CD14-positive monocyte (primary cell): ENCODE data around the gene MACROD2. TPM values are rescaled to one million over a fixed set of nuclear protein-coding genes. Genes with fewer than 3 reads are reported as not detected.

Experiments
- DNase-seq, 3 donors: peaks; one replicate each; pipeline ENCODE4 v3.0.0-alpha.2; 2011 to 2022
- H2AFZ ChIP-seq: 2 replicates; pipeline ENCODE4 v1.6.0; 2012; ENCODE audit warnings: mild to moderate bottlenecking, low read depth, low read length, inconsistent platforms; ENCODE audit not compliant: insufficient read depth, poor library complexity, severe bottlenecking
- H3K27ac ChIP-seq, 2 donors: 1 replicate in 1 of 2; 2 replicates in 1 of 2; pipeline ENCODE4 v1.5.1; 2012 to 2013; ENCODE audit warnings: low read length in 2 of 2, control low read depth in 1 of 2, inconsistent platforms in 1 of 2, low read depth in 1 of 2, mild to moderate bottlenecking in 1 of 2
- H3K27me3 ChIP-seq, 2 donors: one replicate each; pipeline versions ENCODE4 v1.6.0 to v1.6.1; 2011 to 2013; ENCODE audit warnings: low read length in 2 of 2; ENCODE audit not compliant: control insufficient read depth in 2 of 2, insufficient read depth in 2 of 2
- H3K36me3 ChIP-seq, 2 donors: replicated peaks in 1 of 2; 1 replicate in 1 of 2; 2 replicates in 1 of 2; pipeline versions ENCODE4 v1.5.1 to v1.6.1; 2012 to 2013; ENCODE audit warnings: low read length in 2 of 2, control low read depth in 1 of 2, inconsistent platforms in 1 of 2, mild to moderate bottlenecking in 1 of 2; ENCODE audit not compliant: insufficient read depth in 2 of 2, control insufficient read depth in 1 of 2
- H3K4me1 ChIP-seq, 2 donors: 1 replicate in 1 of 2; 2 replicates in 1 of 2; pipeline versions ENCODE4 v1.5.1 to v1.6.1; 2012 to 2013; ENCODE audit warnings: low read length in 2 of 2, control low read depth in 1 of 2, inconsistent platforms in 1 of 2, mild to moderate bottlenecking in 1 of 2, moderate library complexity in 1 of 2; ENCODE audit not compliant: insufficient read depth in 2 of 2, control insufficient read depth in 1 of 2
- H3K4me2 ChIP-seq: replicated peaks from 2 replicates; pipeline ENCODE3; 2012; ENCODE audit warnings: low read length, moderate library complexity, mild to moderate bottlenecking; ENCODE audit not compliant: poor library complexity, severe bottlenecking; ENCODE audit errors: extremely low read depth
- H3K4me3 ChIP-seq, 3 experiments: fragments of 200-600 bp in 1 of 3; sonication (generic) in 1 of 3; replicated peaks in 1 of 3; 1 replicate in 2 of 3; 2 replicates in 1 of 3; pipeline ENCODE4 v1.5.1; 2011 to 2013; ENCODE audit warnings: low read length in 3 of 3, mild to moderate bottlenecking in 3 of 3, control low read depth in 2 of 3, low read depth in 2 of 3, inconsistent platforms in 1 of 3, moderate library complexity in 1 of 3
- H3K79me2 ChIP-seq: 2 replicates; pipeline ENCODE4 v1.6.0; 2012; ENCODE audit warnings: mild to moderate bottlenecking, control low read depth, inconsistent platforms, low read length, moderate library complexity; ENCODE audit not compliant: insufficient read depth
- H3K9ac ChIP-seq: 2 replicates; pipeline ENCODE4 v1.6.0; 2017; ENCODE audit warnings: low read length, mild to moderate bottlenecking; ENCODE audit not compliant: insufficient read depth, poor library complexity, severe bottlenecking
- H3K9me3 ChIP-seq, 2 donors: replicated peaks in 1 of 2; 1 replicate in 1 of 2; 2 replicates in 1 of 2; pipeline versions ENCODE4 v1.5.1 to v1.6.1; 2012 to 2013; ENCODE audit warnings: low read length in 2 of 2, control low read depth in 1 of 2; ENCODE audit not compliant: control insufficient read depth in 1 of 2, insufficient read depth in 1 of 2
- H4K20me1 ChIP-seq: 2 replicates; pipeline ENCODE4 v1.6.0; 2012; ENCODE audit warnings: mild to moderate bottlenecking, low read length, control low read depth, moderate library complexity; ENCODE audit not compliant: insufficient read depth
- H3K27ac Mint-ChIP-seq, 7 donors: one replicate each; pipeline ENCODE4 v1.8.0; 2020; ENCODE audit warnings: mild to moderate bottlenecking in 7 of 7, mixed read lengths in 7 of 7, moderate library complexity in 6 of 7, inconsistent platforms in 2 of 7
- H3K27me3 Mint-ChIP-seq, 3 donors: one replicate each; pipeline ENCODE4 v1.8.0; 2021 to 2022; ENCODE audit warnings: low read depth in 3 of 3, mild to moderate bottlenecking in 3 of 3, mixed read lengths in 3 of 3, moderate library complexity in 3 of 3, inconsistent platforms in 1 of 3
- H3K36me3 Mint-ChIP-seq, 2 donors: one replicate each; pipeline ENCODE4 v1.8.0; 2020; ENCODE audit warnings: mixed read lengths in 2 of 2, inconsistent platforms in 1 of 2, mild to moderate bottlenecking in 1 of 2
- H3K4me1 Mint-ChIP-seq: one replicate; pipeline ENCODE4 v1.8.0; 2020; ENCODE audit warnings: mild to moderate bottlenecking, mixed read lengths
- H3K4me3 Mint-ChIP-seq, 2 donors: one replicate each; pipeline ENCODE4 v1.8.0; 2020; ENCODE audit warnings: mild to moderate bottlenecking in 2 of 2, mixed read lengths in 2 of 2, moderate library complexity in 1 of 2
- H3K9me3 Mint-ChIP-seq, 7 donors: one replicate each; pipeline ENCODE4 v1.8.0; 2020 to 2022; ENCODE audit warnings: mixed read lengths in 7 of 7, mild to moderate bottlenecking in 6 of 7, moderate library complexity in 6 of 7, inconsistent platforms in 2 of 7
- CTCF ChIP-seq: fragments of 200-600 bp; IDR thresholded peaks from one replicate; pipeline ENCODE4 v1.8.0; 2022; ENCODE audit warnings: antibody characterized with exemption, mild to moderate bottlenecking
- WGBS: methylation state at CpG from one replicate; pipeline ENCODE4 v1.1.5; 2013; ENCODE audit warnings: missing lambda C conversion rate; ENCODE audit not compliant: insufficient coverage; 5-methylcytosine and 5-hydroxymethylcytosine counted together
- intact Hi-C, 2 donors: fragments of 100-400 bp; cut with micrococcal nuclease; formaldehyde crosslinking; loops; one replicate each; pipeline versions ENCODE4 v1.15.0 to v1.15.1; 2023
- polyA plus RNA-seq, 3 donors: library from polyadenylated mRNA; depleted of rRNA in 1 of 3; unstranded in 2 of 3; stranded (reverse) in 1 of 3; fragments of 300-500 nt in 2 of 3; fragments of >200 nt in 1 of 3; fragmentation: Illumina TruSeq in 2 of 3; gene quantifications; 1 replicate in 2 of 3; 2 replicates in 1 of 3; pipeline ENCODE4 v1.2.3, GENCODE V29; 2012 to 2021

Gene MACROD2
- polyA plus RNA-seq, 3 donors = 0.23 TPM; not detected in 2

GRCh38 chr20:14069796-14070195 lies 74.5 kb downstream of the MACROD2 start:
- WGBS = 100% methylated on average over 4 of the region's 5 CpGs
- H3K36me3 ChIP-seq = no peaks in the 10 kb centered on the region

GRCh38 chr20:14093652-14094051 lies 98.3 kb downstream of the MACROD2 start:
- Histone ChIP-seq H4K20me1 (no peaks in the 10 kb centered on the region), H3K9me3 (no peaks in the 10 kb centered on the region), H3K4me3 (no peak overlapping the region), H3K27ac (no peak overlapping the region), H3K79me2 (no peaks in the 10 kb centered on the region), H2AFZ (no peak overlapping the region), H3K4me1 (no peaks in the 10 kb centered on the region), H3K36me3 (no peaks in the 10 kb centered on the region), H3K9ac (no peak overlapping the region), H3K4me2 (no peak overlapping the region), H3K27me3 (no peaks in the 10 kb centered on the region)
- Mint-ChIP-seq H3K4me1 (no peaks in the 10 kb centered on the region), H3K36me3 (no peaks in the 10 kb centered on the region), H3K4me3 (no peak overlapping the region), H3K27me3 (no peaks in the 10 kb centered on the region), H3K9me3 (peaks cover 0 to 3% (median 0%) of the 10 kb centered on the region in 7 donors), H3K27ac (no peak overlapping the region)
- 79% methylated on average over 1 of the region's 1 CpG for WGBS
- intact Hi-C loops = no loop called here
- no peak for DNase-seq
- no peak for TF ChIP-seq CTCF

More at GRCh38 chr20:14069796-14070195, 74.5 kb downstream of the MACROD2 start:
- no peak for TF ChIP-seq CTCF
- Histone ChIP-seq H3K9ac (no peak overlapping the region), H2AFZ (no peak overlapping the region), H3K4me3 (no peak overlapping the region), H3K27me3 (no peaks in the 10 kb centered on the region), H3K79me2 (no peaks in the 10 kb centered on the region), H3K4me1 (no peaks in the 10 kb centered on the region), H3K27ac (no peak overlapping the region), H3K9me3 (no peaks in the 10 kb centered on the region), H3K4me2 (no peak overlapping the region), H4K20me1 (no peaks in the 10 kb centered on the region)
- no peak overlapping the region for H3K27ac Mint-ChIP-seq
- DNase-seq = no peak
- peaks cover 0 to 5% (median 0%) of the 10 kb centered on the region in 7 donors for H3K9me3 Mint-ChIP-seq
- H3K27me3 Mint-ChIP-seq = peaks cover 0 to 2% (median 2%) of the 10 kb centered on the region in 3 donors
- no peak overlapping the region for H3K4me3 Mint-ChIP-seq
- no peaks in the 10 kb centered on the region for H3K36me3 Mint-ChIP-seq
- intact Hi-C loops = no loop called here
- H3K4me1 Mint-ChIP-seq = no peaks in the 10 kb centered on the region
